ENCODE data around the gene UBE2H.

The UBE2H gene

DNA sequence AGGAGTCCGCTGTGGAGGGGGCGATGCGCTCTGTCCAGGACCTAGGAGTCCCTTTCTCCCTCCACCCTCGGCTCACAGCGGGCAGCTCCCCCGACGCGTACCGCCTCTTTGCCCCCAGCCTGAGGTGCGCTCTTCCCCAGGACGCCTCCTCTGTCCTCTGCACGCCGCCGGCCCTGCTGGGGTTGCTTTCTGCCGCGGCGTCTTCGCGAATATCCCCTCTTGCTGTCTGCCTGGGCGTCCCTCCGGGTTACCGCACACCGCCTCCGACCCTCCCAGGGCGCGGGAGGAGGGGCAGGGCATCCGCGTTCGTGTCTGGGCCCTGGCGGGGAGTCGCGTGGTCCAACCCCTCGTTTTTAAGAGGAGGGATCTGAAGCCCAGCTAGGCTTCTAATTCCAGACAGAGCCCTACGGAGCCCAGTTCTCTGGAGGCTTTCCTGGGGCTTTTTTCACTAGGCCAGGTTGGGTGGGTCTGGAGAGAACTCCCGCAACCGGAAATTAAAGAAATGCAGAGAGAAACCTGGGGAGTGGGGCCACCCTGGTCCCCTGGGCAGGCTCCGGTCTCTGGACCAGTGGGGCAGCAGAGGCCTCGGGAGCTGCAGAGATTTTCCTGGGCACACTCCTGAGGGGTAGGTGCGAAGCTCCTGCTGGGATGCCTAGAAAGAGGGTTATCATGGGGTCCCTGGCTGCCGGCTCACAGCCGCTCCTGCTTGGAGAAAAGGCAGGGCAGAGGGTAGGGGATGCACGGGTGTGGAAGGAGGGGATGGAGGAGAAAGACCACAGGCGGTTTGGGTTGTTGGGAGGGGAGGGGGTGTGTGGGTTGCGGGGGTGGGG lies 166.9 kb downstream of the UBE2H start:
- DNase-seq (ENCODE audit: low read depth): no peak

DNA sequence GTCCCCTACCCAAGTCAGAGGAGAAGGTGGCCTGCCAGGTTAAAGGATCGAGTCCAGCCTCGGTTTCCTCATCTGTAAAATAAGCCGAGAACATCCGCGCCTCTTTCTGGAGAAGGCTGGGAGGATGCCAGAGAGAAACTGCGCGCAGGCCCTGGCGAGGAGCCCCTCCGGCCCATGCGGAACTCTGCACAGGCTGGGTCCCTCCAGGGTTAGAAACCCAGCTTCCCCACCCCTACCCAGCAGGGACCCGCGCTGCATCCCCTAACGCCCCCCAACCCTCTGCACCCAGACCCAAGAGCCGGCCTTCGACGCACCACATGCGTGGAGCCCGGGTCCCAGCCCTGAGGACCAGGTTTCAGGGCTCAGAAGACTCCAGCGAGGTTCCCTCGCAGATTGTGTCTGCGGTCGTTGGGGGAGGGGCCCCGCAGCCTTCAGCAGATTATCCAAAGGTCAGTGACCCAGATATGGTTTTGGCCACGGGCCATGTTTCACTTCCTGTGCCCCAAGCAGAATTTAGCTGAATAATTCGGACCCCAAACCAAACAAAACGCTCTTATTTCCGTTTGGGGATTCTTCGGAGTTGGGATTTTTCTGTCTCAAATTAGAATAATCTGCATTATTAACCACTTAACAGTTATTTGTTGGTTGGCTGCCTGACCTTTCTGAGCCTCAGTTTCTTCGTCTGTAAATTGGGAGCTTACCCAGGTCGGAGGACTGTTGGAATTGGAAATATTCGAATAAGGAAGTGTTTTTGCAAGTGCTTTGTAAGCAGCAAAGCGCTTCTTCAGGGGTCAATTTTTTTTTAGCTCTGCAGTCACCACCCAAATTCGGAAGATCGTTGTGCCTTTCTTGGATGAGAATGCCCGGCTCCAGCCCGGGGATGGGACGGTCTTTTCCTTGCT lies 167.7 kb downstream of the UBE2H start:
- no peak for DNase-seq (ENCODE audit: low read depth)

DNA sequence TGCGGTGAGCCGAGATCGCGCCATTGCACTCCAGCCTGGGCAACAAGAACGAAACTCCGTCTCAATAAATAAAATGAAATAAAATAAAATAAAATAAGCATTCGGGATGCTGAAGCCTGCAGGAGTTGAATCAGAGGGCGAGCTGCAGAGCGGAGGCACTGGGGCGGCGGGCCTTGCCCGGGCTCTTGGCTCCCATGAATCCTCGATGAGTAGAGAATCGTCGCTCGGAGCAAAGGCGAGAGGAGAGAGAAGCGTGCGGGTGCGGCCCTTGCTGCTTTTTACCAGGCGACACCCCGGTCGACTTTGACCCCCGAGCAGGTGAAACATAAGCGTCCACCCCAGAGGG lies 168.3 kb downstream of the UBE2H start:
- no peak for DNase-seq (ENCODE audit: low read depth)

DNA sequence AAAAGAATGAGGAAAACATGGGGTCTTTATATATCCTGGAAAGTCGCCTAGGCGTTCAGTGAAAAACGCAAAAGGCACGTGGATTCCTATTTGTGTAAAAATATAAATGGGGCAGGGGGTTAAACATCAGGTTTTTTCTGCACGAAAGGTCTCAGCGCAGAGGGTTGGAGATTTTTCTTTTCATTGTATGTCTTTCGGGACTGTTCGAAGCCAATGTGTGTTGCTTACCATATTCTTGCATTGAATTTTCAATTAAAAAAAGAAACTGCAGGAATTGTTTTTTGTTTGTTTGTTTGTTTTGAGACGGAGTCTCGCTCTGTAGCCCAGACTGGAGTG lies 169.2 kb downstream of the UBE2H start:
- no peak for DNase-seq (ENCODE audit: low read depth)

DNA sequence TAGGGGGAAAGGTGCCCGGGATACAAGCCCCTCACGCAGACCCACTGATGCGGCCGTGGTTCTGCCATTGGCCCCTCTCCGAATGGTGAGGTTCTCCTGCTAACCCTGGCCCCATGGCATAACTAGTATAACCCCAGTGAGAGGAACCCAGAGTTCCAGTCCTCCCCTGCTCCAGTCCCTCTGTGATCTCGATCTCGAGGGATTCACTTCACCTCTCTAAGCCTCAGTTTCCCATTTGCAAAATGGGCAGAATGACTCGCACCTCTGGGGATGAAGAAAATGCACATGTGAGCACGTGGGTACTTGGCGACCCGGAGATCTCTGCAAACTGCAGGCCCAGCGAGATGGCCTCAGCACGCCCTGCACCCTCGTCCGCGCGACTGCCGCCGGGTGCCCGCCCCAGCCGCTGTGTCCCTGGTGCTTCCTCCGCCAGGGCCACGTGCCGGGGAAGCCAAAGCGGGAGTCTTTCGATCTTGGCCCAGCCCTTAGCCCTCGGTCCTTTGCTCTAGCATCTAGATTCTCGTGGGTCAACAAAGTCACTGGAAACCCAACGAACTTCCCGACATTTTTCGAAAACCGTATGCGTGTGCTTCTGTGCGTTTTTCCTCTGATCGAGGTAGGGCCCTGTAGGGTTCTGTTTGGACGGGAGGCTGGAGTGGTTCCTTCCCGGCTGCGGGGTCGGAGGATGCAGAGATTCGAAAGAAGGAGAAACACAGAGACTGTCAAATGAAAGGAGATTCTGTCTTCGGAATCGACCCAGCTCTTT lies 169.8 kb downstream of the UBE2H start:
- DNase-seq (ENCODE audit: low read depth): no peak

DNA sequence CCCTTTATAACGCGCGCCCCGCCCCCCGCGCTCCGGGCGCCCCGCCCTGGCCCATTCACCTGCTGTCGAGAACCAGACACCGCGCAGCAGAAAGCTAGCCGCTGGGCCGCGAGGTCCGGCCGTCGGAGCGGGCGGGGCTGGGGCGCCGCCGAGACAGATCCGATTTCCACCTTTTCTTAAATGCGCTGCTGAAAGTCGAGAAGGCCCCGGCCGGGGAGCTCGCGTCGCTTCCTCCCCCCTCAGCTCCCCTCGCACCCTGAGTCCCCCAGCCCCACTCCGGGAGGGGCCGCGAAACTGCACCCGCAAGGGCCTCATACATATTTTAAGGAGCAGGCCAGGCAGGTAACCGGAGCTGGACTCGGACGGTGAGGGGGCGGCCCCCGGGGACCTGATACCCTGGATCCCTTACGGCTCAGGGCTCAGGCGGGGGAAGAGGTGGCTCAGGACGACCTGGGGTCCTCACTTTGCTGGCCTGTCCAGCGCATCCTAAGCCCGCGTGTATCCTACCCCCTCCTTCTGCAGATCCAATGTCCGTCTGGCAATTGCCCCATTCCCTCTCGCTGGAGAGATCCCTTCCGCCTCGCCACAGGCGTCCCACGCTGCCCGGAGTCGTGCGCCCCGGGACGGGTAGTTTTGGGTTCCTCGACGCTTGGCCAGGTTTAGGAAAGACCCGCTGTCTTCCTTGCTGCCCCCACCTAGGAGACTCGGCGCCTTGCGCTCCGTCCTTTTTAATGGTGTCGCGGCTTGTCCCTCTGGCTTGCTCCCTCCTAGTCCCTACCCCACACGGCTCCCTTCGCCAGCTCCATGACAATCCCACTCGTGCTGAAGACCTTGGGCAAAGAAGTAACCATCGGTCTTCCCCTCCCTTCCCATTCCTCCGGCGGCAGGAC lies 170.6 kb downstream of the UBE2H start:
- no peak for DNase-seq (ENCODE audit: low read depth)

DNA sequence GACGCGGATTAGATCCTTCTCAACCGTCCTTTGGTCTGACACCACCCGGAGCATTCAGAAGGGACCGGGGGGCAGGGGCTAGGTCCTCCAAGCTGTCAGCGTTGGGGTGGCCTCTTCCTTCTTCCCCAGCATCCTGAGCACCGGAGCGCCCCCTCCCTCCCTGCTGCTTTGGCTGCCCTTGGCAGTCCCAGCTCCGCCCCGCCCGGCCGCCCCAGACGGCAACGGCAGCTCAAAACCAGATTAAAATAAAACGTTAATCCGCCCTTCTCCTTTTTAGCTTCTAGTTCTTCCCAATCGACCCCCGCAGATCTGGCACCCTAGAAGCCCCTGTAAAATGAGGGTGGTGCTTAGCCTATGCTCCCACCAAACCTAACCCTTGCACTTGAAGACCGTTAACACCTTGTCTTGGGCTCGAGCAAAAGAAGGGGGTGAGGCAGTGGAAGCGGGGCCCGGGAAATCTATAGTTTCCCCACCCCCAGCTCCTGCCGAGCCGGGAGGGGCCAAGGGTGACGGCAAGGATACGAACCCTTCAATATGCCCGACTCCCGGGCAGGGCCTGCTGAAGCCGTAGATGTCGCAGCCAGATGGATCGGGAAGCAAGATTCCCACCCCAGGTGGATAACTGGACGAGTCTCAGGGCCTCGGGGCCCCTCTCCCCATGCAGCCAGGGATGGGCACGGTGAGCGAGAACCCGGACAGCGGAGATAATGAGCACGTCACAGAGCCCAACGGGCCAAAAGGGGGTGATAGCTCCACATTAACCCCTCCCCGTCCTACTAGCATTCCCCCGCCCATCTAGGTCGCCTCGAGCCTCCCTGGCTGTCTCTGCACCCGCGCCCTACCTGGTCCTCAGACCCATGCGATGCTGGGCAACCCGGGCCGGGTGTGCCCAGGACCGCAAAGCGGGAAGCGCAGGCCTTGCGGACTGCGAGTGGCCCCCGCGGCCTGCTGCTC lies 171.5 kb downstream of the UBE2H start:
- no peak for DNase-seq (ENCODE audit: low read depth)
